Peyer's patch (tissue), 4 donors: ENCODE results near the gene PCNX2. TPM values are rescaled to one million over a fixed set of nuclear protein-coding genes. Genes with fewer than 3 reads are reported as not detected.

Experiments
- DNase-seq, 3 donors: peaks; one replicate each; pipeline ENCODE4 v3.0.0-alpha.2; 2017 to 2019
- H3K27ac ChIP-seq, 4 donors: fragments of 200-600 bp; sonication (generic); one replicate each; pipeline ENCODE4 v1.5.1; 2016 to 2019
- H3K27me3 ChIP-seq, 2 donors: fragments of 200-600 bp; sonication (generic); one replicate each; pipeline ENCODE4 v1.5.1; 2019
- H3K36me3 ChIP-seq, 3 donors: fragments of 200-600 bp; sonication (generic); one replicate each; pipeline ENCODE4 v1.5.1; 2016 to 2019
- H3K4me1 ChIP-seq, 4 donors: fragments of 200-600 bp; sonication (generic); one replicate each; pipeline ENCODE4 v1.5.1; 2016 to 2019
- H3K4me3 ChIP-seq, 4 donors: fragments of 200-600 bp; sonication (generic); 1 replicate in 3 of 4; 2 replicates in 1 of 4; pipeline ENCODE4 v1.5.1; 2016 to 2019; ENCODE audit warnings: mild to moderate bottlenecking in 1 of 4
- H3K9me3 ChIP-seq, 4 donors: fragments of 200-600 bp; sonication (generic); one replicate each; pipeline ENCODE4 v1.5.1; 2016 to 2019; ENCODE audit warnings: mild to moderate bottlenecking in 1 of 4
- POLR2A ChIP-seq, 2 donors: fragments of 450-650 bp; IDR thresholded peaks; one replicate each; pipeline ENCODE4 v1.5.1; 2017; ENCODE audit warnings: antibody characterized with exemption in 2 of 2, mild to moderate bottlenecking in 2 of 2, moderate library complexity in 2 of 2
- total RNA-seq, 4 donors: library from RNA; depleted of rRNA; stranded (reverse); fragments of >200 nt; gene quantifications; one replicate each; pipeline ENCODE4 v1.1.0, GENCODE V29; 2016
- TF ChIP-seq, protein P1 (sequence below), 6 experiments: fragments of 450-650 bp in 4 of 6; fragments of 200-600 bp in 2 of 6; sonication (generic) in 1 of 6; IDR thresholded peaks; one replicate each; pipeline ENCODE4 v1.5.1; 2017 to 2019; ENCODE audit warnings: antibody characterized with exemption in 6 of 6, mild to moderate bottlenecking in 3 of 6, moderate library complexity in 1 of 6

Gene PCNX2
- total RNA-seq, 4 donors from 2014 or later = 6.3 to 79.2 (median 18.9) TPM

DNA sequence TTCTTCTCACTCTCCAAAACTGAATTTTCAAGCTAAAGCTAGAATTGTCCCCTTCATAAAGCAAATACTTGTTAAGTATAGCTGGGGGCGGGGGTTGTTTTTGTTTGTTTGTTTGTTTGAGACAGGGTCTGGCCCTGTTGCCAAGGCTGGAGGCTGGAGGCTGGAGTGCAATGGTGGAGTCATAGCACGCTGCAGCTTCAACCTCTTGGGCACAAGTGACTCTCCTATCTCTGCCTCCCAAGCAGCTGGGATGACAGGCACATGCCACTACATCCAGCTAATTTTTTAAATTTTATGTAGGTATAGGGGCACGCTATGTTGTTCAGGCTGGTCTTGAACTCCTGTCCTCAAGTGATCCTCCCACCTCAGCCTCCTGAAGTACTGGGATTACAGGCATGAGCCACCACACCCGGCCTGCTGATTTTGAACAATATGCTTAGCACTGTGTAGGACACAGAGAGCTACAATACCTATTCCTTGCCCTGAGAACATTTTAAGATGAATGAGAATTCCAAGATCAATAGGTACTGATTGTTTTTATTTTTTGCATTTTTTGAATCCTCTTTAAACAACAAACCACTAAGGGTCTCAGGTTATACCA, 42.2 kb downstream of the PCNX2 start:
- H3K27ac ChIP-seq = no peak overlapping the region
- no peak overlapping the region for H3K4me3 ChIP-seq
- no peaks in the 10 kb centered on the region for H3K9me3 ChIP-seq
- TF ChIP-seq, protein P1, sequence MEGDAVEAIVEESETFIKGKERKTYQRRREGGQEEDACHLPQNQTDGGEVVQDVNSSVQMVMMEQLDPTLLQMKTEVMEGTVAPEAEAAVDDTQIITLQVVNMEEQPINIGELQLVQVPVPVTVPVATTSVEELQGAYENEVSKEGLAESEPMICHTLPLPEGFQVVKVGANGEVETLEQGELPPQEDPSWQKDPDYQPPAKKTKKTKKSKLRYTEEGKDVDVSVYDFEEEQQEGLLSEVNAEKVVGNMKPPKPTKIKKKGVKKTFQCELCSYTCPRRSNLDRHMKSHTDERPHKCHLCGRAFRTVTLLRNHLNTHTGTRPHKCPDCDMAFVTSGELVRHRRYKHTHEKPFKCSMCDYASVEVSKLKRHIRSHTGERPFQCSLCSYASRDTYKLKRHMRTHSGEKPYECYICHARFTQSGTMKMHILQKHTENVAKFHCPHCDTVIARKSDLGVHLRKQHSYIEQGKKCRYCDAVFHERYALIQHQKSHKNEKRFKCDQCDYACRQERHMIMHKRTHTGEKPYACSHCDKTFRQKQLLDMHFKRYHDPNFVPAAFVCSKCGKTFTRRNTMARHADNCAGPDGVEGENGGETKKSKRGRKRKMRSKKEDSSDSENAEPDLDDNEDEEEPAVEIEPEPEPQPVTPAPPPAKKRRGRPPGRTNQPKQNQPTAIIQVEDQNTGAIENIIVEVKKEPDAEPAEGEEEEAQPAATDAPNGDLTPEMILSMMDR (IDR thresholded peaks at IDR 0.05) = no peak
- TF ChIP-seq POLR2A (IDR thresholded peaks at IDR 0.05) = no peak
- peaks cover 0 to 5% (median 0%) of the 10 kb centered on the region in 3 donors for H3K36me3 ChIP-seq
- no peaks in the 10 kb centered on the region for H3K27me3 ChIP-seq
- H3K4me1 ChIP-seq = no peaks in the 10 kb centered on the region
- no peak for DNase-seq

DNA sequence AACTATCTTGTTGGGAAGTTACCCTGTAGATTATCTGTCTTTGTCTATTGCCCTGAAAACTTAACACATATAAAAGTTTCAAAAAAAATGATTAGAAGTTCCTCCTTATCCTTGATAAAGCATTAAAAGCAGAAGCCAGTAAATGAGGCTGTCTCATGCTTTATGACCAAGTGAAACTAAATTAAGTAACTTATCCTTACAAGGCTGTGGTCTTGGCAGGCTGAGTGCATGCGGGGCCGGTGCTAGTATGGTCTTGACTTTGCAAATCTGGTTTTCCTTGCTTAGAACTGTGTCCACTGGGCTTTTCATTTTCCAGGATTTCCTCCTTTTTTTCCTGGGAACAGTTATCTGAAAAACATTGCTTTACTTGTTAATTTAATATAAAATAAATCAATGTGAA, 43.1 kb downstream of the PCNX2 start:
- Histone ChIP-seq H3K27me3 (no peaks in the 10 kb centered on the region), H3K4me3 (no peak overlapping the region), H3K4me1 (no peaks in the 10 kb centered on the region), H3K36me3 (no peaks in the 10 kb centered on the region), H3K9me3 (no peaks in the 10 kb centered on the region), H3K27ac (no peak overlapping the region)
- TF ChIP-seq, protein P1 (IDR thresholded peaks at IDR 0.05) = no peak
- TF ChIP-seq POLR2A (IDR thresholded peaks at IDR 0.05) = no peak
- DNase-seq = no peak

DNA sequence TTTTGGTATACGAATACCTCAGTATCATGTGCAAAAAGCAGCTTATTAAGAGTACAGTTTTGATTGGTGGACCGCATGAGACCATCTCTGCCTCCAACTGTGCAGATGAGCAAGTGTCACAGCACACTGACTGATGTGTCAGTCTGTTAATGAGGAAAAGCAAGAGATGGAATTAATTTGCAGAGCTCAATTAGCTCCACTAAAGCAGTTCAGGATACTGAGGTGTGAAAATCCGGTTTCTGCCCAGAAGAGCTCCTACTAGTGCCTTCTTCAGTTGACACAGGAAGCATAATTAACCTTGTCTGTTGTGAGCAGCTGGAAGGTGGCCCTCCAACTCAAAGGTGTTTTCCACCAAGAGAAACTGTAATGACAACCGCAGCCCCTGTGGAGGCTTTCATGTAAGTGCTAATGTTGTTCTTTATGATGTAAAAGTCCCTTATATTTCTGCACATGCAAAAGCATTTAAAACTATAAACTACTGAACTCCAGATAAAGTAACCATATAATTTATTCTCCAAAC, 44.3 kb downstream of the PCNX2 start:
- H3K9me3 ChIP-seq = no peaks in the 10 kb centered on the region
- DNase-seq = no peak
- no peak overlapping the region for H3K27ac ChIP-seq
- H3K27me3 ChIP-seq = no peaks in the 10 kb centered on the region
- H3K4me1 ChIP-seq = no peaks in the 10 kb centered on the region
- H3K36me3 ChIP-seq = no peaks in the 10 kb centered on the region
- TF ChIP-seq, protein P1 (IDR thresholded peaks at IDR 0.05) = no peak
- TF ChIP-seq POLR2A (IDR thresholded peaks at IDR 0.05) = no peak
- no peak overlapping the region for H3K4me3 ChIP-seq

DNA sequence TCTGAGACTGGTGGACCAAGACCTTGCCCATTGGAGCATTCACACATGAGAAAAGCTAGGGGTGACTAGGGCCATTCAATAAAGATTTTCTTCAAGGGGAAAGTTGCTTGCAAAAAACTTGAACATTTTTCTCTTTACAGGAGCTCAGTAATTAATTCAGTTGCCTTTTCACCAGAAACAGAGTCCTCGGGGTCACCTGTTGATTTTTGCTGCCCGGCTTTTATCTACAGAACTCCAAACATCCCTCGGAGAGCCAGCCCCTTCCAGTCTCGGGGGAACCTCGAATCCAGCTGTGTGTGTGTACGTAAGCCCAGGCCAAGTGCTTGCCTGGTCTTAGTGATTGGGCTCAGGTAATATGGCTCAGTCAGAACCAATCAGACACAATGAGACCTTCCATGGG, 47.5 kb downstream of the PCNX2 start:
- no peak for DNase-seq
- Histone ChIP-seq H3K9me3 (no peaks in the 10 kb centered on the region), H3K4me3 (no peak overlapping the region), H3K27me3 (no peaks in the 10 kb centered on the region), H3K27ac (no peak overlapping the region), H3K36me3 (no peaks in the 10 kb centered on the region), H3K4me1 (peaks cover 0 to 10% (median 0%) of the 10 kb centered on the region in 4 donors)
- TF ChIP-seq, protein P1 (IDR thresholded peaks at IDR 0.05) = no peak
- no peak for TF ChIP-seq POLR2A (IDR thresholded peaks at IDR 0.05)

DNA sequence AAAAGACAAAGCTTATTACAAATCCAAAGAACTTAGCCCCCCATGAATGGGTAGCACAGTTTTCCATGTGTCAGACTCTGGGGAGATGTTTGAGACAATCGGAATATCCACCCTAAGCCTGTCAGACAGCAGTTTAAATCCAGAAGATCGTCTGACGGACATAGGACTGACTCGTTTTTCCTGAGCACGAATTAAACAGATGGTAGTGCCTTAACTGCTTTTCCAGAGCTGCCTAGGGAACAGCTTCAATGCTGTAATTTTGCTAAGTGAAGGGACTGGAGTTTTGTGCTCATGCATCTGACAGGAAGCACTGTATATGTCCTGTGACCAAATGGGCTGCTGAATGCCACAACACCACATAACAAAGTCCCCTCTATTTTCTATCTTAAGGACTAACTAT, 48.6 kb downstream of the PCNX2 start:
- Histone ChIP-seq H3K27ac (no peak overlapping the region), H3K9me3 (no peaks in the 10 kb centered on the region), H3K27me3 (no peaks in the 10 kb centered on the region), H3K4me3 (no peak overlapping the region), H3K36me3 (no peaks in the 10 kb centered on the region), H3K4me1 (peaks cover 0 to 21% (median 0%) of the 10 kb centered on the region in 4 donors)
- TF ChIP-seq, protein P1 (IDR thresholded peaks at IDR 0.05) = no peak
- no peak for TF ChIP-seq POLR2A (IDR thresholded peaks at IDR 0.05)
- no peak for DNase-seq
